Keratinocyte (primary cell): ENCODE data around the gene LLGL1. TPM values are rescaled to one million over a fixed set of nuclear protein-coding genes. Genes with fewer than 3 reads are reported as not detected.

ENCODE experiments used
- DNase-seq: peaks from one replicate; pipeline ENCODE4 v3.0.0-alpha.2; 2011; ENCODE audit warnings: low read depth, missing footprints, low spot score
- FAIRE-seq: peaks from 2 replicates; lab custom pipeline; 2011; peaks lifted over from hg19 to GRCh38; lab: Jason Lieb, UNC
- H2AFZ ChIP-seq: 2 replicates; pipeline ENCODE4 v1.6.0; 2012; ENCODE audit warnings: low read length, control low read depth, inconsistent platforms; ENCODE audit not compliant: control insufficient read depth
- H3K27ac ChIP-seq: 2 replicates; pipeline ENCODE4 v1.5.1; 2011; ENCODE audit warnings: low read length; ENCODE audit not compliant: control insufficient read depth, insufficient read depth
- H3K27me3 ChIP-seq: 3 replicates; pipeline ENCODE4 v1.6.0; 2011; ENCODE audit warnings: low read length; ENCODE audit not compliant: control insufficient read depth, insufficient read depth; ENCODE audit errors: extremely low read depth
- H3K36me3 ChIP-seq, 2 experiments: 2 replicates in 1 of 2; 3 replicates in 1 of 2; pipeline ENCODE4 v1.5.1; 2011; ENCODE audit warnings: low read length in 2 of 2, mild to moderate bottlenecking in 1 of 2; ENCODE audit not compliant: control insufficient read depth in 2 of 2, insufficient read depth in 2 of 2; ENCODE audit errors: extremely low read depth in 1 of 2
- H3K4me1 ChIP-seq: 3 replicates; pipeline ENCODE4 v1.5.1; 2011; ENCODE audit warnings: low read length; ENCODE audit not compliant: control insufficient read depth, insufficient read depth; ENCODE audit errors: extremely low read depth
- H3K4me2 ChIP-seq: 3 replicates; pipeline ENCODE4 v1.6.0; 2011; ENCODE audit warnings: low read depth, low read length; ENCODE audit not compliant: control insufficient read depth, insufficient read depth; ENCODE audit errors: extremely low read depth
- H3K4me3 ChIP-seq, 3 experiments: fragments of 200-600 bp in 1 of 3; sonication (generic) in 1 of 3; 2 replicates in 2 of 3; 3 replicates in 1 of 3; pipeline ENCODE4 v1.5.1; 2011 to 2016; ENCODE audit warnings: low read length in 3 of 3, mild to moderate bottlenecking in 3 of 3, control low read depth in 2 of 3, inconsistent platforms in 1 of 3, low read depth in 1 of 3, mixed read lengths in 1 of 3, mixed run types in 1 of 3, moderate library complexity in 1 of 3; ENCODE audit not compliant: control insufficient read depth in 2 of 3, insufficient read depth in 2 of 3; ENCODE audit errors: extremely low read depth in 1 of 3
- H3K79me2 ChIP-seq: 2 replicates; pipeline ENCODE4 v1.6.0; 2012; ENCODE audit warnings: low read length; ENCODE audit not compliant: control insufficient read depth, insufficient read depth
- H3K9ac ChIP-seq: 3 replicates; pipeline ENCODE4 v1.6.0; 2011; ENCODE audit warnings: low read length; ENCODE audit not compliant: control insufficient read depth, insufficient read depth; ENCODE audit errors: extremely low read depth
- H3K9me1 ChIP-seq: 3 replicates; pipeline ENCODE4 v1.6.0; 2011; ENCODE audit warnings: low read length; ENCODE audit not compliant: control insufficient read depth, insufficient read depth; ENCODE audit errors: extremely low read depth
- H3K9me3 ChIP-seq: 2 replicates; pipeline ENCODE4 v1.5.1; 2012; ENCODE audit warnings: low read depth, low read length; ENCODE audit not compliant: control insufficient read depth
- H4K20me1 ChIP-seq: 3 replicates; pipeline ENCODE4 v1.6.0; 2011; ENCODE audit warnings: low read length; ENCODE audit not compliant: control insufficient read depth, insufficient read depth; ENCODE audit errors: extremely low read depth
- EZH2 ChIP-seq: IDR thresholded peaks from one replicate; pipeline ENCODE4 v1.6.1; 2012; ENCODE audit warnings: inconsistent platforms, mild to moderate bottlenecking, low read length, moderate library complexity
- dilution Hi-C: fragments of 300-500 bp; cut with MboI; formaldehyde crosslinking; loops from one replicate; pipeline ENCODE4 v1.7.0; 2020; ENCODE audit warnings: low sequenced_read_pairs; ENCODE audit not compliant: extremely low pct_ligation_motif_present
- polyA plus RNA-seq, 5 experiments: library from polyadenylated mRNA; depleted of rRNA in 3 of 5; stranded (reverse) in 3 of 5; stranded (forward) in 1 of 5; unstranded in 1 of 5; fragments of >200 nt; gene quantifications; 1 replicate in 1 of 5; 2 replicates in 3 of 5; 3 replicates in 1 of 5; pipeline versions ENCODE4 v1.2.1 to v1.2.3, GENCODE V29; 2011 to 2012; ENCODE audit warnings: missing spikeins in 2 of 5, low read depth in 1 of 5, low replicate concordance in 1 of 5
- TF ChIP-seq, protein P1 (sequence below), 3 experiments: IDR thresholded peaks in 1 of 3; conservative IDR thresholded peaks in 1 of 3; optimal IDR thresholded peaks in 1 of 3; 2 replicates in 2 of 3; 3 replicates in 1 of 3; pipeline versions ENCODE3 to v1.5.1; 2011; ENCODE audit warnings: low read length in 3 of 3, mild to moderate bottlenecking in 3 of 3, moderate library complexity in 2 of 3, control low read depth in 1 of 3, inconsistent platforms in 1 of 3; ENCODE audit not compliant: insufficient read depth in 2 of 3; ENCODE audit errors: extremely low read depth in 1 of 3

Gene LLGL1
- polyA plus RNA-seq, 1 donor (not counting 4 experiments of a cell fraction or from before 2014, with no cell fraction given), result 13.8 TPM

DNA sequence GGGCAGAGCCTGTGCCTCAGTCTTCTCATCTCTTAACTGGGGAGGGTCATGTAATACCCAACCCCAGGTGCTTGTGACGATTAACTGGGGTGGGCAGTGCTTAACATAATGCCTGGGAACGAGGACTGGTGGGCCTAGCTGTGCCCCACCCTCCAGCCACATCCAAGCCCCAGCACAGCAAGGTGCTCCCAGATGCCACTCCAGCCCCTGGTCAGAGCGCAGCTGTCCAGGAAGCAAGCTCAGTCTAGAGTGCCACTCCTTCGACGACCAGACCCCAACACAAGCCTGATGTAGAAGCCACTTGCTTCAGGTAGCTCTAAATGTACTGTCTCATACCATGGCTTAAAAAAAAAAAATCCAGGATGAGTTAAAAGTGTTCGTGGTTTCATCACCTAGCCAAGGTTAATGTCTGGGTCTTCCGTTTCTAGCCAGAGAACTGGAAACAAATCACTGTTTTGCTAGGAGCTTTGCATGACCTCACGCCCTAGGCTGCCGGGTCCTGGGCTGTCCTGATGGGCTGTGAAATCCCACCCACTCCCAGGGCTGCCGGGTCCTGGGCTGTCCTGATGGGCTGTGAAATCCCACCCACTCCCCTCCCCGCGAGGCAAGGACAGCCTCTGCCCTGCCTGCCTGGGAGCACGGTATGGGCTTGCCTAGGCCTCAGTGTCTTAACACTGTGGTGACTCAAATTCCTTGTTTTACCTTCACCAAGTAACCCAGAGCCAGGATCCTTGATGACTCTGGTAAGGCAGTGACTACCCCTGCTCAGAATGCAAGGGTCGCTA lies 42.7 kb downstream of the LLGL1 start:
- dilution Hi-C loops, result no loop called here
- Histone ChIP-seq H3K79me2 (no peaks in the 10 kb centered on the region), H3K9ac (no peak overlapping the region), H2AFZ (no peak overlapping the region), H3K4me2 (no peak overlapping the region), H3K4me1 (peaks cover 11% of the 10 kb centered on the region), H3K36me3 (peaks cover 9 to 14% of the 10 kb centered on the region in 2 experiments), H3K9me1 (no peaks in the 10 kb centered on the region), H4K20me1 (no peaks in the 10 kb centered on the region), H3K4me3 (no peak overlapping the region), H3K27ac (no peak overlapping the region), H3K9me3 (no peaks in the 10 kb centered on the region), H3K27me3 (no peaks in the 10 kb centered on the region)
- DNase-seq, result no peak
- peak; percentile 9 for FAIRE-seq
- TF ChIP-seq, protein P1, sequence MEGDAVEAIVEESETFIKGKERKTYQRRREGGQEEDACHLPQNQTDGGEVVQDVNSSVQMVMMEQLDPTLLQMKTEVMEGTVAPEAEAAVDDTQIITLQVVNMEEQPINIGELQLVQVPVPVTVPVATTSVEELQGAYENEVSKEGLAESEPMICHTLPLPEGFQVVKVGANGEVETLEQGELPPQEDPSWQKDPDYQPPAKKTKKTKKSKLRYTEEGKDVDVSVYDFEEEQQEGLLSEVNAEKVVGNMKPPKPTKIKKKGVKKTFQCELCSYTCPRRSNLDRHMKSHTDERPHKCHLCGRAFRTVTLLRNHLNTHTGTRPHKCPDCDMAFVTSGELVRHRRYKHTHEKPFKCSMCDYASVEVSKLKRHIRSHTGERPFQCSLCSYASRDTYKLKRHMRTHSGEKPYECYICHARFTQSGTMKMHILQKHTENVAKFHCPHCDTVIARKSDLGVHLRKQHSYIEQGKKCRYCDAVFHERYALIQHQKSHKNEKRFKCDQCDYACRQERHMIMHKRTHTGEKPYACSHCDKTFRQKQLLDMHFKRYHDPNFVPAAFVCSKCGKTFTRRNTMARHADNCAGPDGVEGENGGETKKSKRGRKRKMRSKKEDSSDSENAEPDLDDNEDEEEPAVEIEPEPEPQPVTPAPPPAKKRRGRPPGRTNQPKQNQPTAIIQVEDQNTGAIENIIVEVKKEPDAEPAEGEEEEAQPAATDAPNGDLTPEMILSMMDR (optimal IDR thresholded peaks at IDR 0.05 in 1 of 3, IDR thresholded peaks at IDR 0.05 in 1 of 3, conservative IDR thresholded peaks at IDR 0.05 in 1 of 3; ENCODE audit: extremely low read depth in 1 of 3, insufficient read depth in 2 of 3, low read length in 3 of 3), result no peak
- TF ChIP-seq EZH2, result no peak

DNA sequence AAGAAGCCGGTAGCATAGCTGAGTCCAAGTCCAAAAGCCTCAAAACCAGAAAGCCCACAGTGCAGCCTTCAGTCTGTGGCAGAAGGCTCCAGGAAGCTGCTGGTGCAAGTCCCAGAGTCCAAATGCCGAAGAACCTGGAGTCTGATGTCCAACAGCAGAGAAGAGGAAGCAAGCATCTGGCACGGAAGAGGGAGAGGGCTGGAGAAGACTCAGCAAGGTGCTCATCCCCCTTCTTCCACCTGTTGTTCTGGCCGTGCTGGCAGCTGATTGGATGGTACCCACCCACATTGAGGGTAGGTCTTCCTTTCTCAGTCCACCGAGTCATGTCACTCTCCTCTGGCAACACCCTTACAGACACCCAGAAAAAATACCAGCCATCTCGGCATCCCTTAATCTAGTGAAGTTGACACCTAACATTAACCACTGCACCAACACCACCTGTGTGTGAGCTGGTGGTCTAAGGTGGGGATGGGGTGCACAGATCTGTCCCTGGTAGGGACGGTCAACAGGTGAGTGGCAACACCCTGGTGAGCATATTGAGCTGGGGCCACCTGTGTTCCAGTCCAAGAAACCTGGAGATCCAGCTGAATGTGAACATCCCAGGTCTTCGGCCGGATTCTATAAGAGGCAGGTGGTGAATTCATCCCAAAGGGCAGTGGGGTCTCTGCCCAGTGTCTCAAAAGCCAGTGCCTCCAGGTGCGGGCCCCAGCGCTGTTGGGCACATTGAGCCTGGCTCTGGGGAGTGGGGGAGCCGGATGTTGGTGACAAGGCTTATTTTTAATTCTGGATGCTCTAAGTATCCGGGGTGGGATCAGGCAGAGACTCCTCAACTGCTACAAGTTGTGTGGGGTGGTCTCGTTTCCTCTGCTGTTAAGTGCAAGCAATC lies 44.9 kb downstream of the LLGL1 start:
- TF ChIP-seq, protein P1 (optimal IDR thresholded peaks at IDR 0.05 in 1 of 3, IDR thresholded peaks at IDR 0.05 in 1 of 3, conservative IDR thresholded peaks at IDR 0.05 in 1 of 3; ENCODE audit: extremely low read depth in 1 of 3, insufficient read depth in 2 of 3, low read length in 3 of 3), result no peak
- no peak for TF ChIP-seq EZH2
- dilution Hi-C loops, result no loop called here
- FAIRE-seq, result no peak

More for the DNA sequence above, 44.9 kb downstream of the LLGL1 start:
- Histone ChIP-seq H3K79me2 (no peaks in the 10 kb centered on the region), H4K20me1 (no peaks in the 10 kb centered on the region), H3K27me3 (no peaks in the 10 kb centered on the region), H3K9ac (no peak overlapping the region), H3K4me1 (peaks cover 11% of the 10 kb centered on the region), H2AFZ (no peak overlapping the region), H3K4me3 (no peak overlapping the region), H3K9me1 (no peaks in the 10 kb centered on the region), H3K4me2 (no peak overlapping the region), H3K27ac (no peak overlapping the region), H3K9me3 (no peaks in the 10 kb centered on the region), H3K36me3 (peaks cover 10% of the 10 kb centered on the region in 2 experiments)
- no peak for DNase-seq
